Dermis microvascular lymphatic vessel endothelial cell (primary cell): ENCODE data around the gene CENPS. TPM values are rescaled to one million over a fixed set of nuclear protein-coding genes. Genes with fewer than 3 reads are reported as not detected.
"Not testable (repeated sequence)": the region's sequence is repeated elsewhere in the genome, so short reads cannot be mapped to it uniquely, and the experiment has no call there.

ENCODE experiments used
- DNase-seq, 2 donors: peaks; one replicate each; pipeline versions ENCODE4 v3.0.0 to v3.0.0-alpha.2; 2010; ENCODE audit warnings: low read depth in 2 of 2
- total RNA-seq: library from RNA; depleted of rRNA; stranded (reverse); fragments of >200 nt; gene quantifications from 2 replicates; pipeline ENCODE4 v1.2.1, GENCODE V29; 2014

The CENPS gene
- total RNA-seq, 1 donor from 2014 or later: 7.7 TPM

DNA sequence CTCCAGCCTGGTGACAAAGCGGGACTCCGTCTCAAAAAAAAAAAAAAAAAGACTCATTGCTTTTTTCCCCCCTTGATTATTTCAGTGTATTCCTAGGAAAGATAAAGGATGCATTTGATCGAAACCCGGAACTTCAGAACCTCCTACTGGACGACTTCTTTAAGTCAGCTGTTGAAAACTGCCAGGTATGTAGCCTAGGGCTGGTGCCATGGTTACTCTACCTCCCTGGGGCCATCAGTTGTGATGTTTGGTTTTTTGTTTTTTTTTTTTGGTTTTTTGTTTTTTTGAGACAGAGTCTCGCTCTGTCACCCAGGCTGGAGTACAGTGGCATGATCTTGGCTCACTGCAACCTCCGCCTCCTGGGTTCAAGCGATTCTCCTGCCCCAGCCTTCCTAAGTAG, 11.5 kb upstream of the CENPS start:
- not testable (repeated sequence) for DNase-seq

DNA sequence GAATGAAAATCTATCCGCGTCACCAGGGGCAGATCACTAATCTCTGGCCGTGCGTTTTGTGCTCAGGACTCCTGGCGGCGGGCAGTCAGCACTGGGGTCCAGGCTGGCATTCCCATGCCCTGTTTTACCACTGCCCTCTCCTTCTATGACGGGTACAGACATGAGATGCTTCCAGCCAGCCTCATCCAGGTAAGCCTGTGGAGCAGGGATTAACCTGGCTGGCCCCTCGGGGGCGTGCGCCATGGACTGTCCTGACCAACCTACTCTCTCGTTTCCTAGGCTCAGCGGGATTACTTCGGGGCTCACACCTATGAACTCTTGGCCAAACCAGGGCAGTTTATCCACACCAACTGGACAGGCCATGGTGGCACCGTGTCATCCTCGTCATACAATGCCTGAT, 10.9 kb upstream of the CENPS start:
- no peak for DNase-seq

DNA sequence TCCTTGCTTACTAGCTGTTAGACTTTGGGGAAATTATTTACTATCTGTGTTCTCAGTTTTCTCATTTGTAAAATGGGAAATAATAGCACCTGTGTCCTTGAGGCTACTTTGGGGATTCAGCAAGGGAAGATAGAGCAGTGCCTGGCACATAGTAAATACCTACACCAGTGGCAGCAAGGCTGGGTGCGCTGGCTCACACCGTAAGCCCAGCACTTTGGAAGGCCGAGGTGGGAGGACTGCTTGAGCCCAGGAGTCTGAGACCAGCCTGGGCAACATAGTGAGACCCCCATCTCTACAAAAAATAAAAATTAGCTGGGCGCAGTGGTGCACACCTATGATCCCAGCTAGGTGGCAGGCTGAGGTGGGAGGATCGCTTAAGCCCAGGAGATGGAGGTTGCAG, 8.6 kb upstream of the CENPS start:
- DNase-seq: no peak

DNA sequence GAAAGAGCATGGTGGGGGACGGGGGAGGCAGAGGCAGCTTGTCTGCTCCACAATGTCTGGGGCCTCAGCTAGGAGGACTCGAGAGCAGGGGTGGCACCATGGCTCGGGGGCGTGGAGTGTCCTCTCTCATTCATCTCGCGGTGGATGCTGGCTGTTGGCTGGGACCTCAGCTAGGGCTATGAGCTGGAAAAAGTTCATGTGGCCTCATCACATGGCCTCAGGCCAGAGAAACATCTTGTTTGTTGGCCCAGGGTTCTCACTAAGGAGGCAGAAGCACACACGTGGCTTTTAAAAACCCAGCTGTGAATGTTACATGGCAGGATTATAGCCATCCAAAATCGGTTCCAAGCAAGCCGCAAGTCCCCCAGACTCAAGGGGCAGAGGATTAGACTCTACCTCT, 6.2 kb upstream of the CENPS start:
- no peak for DNase-seq

DNA sequence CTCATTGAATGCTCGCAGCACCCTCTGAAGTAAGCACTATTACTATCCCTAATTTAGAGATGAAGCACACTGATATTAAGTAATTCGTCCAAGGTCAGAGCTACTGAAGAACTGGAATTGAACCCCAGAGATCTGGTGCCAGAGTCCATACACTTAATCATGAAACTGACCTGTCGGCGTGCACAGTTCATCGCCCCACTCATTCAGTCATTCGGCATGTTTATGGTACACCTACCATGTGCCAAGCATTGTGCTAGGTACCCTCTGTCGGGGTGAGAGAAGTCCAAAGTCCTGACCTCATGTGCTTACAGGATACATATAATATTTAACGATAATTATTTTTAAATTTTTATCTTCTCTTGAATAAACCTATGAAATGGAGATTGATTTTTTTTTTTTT, 5.6 kb upstream of the CENPS start:
- DNase-seq: no peak

DNA sequence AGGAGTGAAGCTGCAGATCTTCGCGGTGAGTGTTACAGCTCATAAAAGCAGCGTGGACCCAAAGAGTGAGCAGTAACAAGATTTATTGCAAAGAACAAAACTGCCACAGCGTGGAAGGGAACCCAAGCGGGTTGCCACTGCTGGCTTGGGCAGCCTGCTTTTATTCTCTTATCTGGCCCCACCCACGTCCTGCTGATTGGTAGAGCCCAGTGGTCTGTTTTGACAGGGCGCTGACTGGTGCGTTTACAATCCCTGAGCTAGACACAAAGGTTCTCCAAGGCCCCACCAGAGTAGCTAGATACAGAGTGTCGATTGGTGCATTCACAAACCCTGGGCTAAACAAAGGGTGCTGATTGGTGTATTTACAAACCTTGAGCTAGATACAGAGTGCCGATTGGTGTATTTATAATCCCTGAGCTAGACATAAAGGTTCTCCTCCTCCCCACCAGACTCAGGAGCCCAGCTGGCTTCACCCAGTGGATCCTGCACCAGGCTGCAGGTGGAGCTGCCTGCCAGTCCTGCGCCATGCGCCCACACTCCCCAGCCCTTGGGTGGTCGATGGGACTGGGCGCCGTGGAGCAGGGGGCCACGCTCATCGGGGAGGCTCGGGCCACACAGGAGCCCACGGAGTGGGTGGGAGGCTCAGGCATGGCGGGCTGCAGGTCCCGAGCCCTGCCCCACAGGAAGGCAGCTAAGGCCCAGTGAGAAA, 4.3 kb upstream of the CENPS start:
- not testable (repeated sequence) for DNase-seq

DNA sequence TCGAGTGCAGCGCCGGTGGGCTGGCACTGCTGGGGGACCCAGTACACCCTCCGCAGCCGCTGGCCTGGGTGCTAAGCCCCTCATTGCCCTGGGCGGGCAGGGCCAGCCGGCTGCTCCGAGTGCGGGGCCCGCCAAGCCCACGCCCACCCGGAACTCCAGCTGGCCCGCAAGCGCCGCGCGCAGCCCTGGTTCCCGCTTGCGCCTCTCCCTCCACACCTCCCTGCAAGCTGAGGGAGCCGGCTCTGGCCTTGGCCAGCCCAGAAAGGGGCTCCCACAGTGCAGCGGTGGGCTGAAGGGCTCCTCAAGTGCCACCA, 3.7 kb upstream of the CENPS start:
- DNase-seq: not testable (repeated sequence)

DNA sequence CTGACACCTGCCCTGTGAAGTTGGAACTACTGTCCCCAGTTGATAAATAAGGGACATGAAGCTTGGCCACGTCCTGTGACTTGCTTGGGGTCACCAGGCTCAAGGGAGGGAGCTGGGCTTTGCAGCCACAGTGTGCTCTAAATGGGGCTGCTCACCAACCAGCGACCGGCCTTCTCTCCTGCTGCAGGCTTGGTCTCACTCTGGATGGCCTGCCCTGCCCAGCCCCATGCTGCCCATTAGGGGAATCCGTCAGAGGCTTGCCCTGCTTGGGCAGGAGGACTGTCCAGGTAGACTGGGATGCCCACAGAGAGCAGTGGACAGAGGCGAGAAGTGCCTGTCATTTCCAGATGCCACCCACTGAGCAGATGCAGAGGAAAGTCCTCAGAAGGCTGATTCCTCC, 1.2 kb upstream of the CENPS start:
- DNase-seq: no peak

DNA sequence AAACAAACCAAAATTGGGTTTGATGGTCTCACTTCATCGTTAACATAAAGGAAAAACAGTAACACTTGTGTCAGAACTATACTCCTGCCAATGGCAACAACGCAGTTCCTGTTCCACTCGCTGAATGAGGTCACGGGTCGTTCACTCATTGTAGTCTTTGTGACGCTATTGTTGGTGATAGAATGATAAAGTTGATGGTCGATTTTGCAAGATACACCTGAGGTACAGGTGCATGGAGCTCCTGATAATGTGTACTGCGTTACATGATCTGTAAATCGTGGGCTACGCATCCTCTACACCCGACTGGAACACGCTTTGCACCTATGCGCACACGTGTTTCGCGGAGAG, 391 bp upstream of the CENPS start:
- peak; percentile 89 to 91 for DNase-seq

DNA sequence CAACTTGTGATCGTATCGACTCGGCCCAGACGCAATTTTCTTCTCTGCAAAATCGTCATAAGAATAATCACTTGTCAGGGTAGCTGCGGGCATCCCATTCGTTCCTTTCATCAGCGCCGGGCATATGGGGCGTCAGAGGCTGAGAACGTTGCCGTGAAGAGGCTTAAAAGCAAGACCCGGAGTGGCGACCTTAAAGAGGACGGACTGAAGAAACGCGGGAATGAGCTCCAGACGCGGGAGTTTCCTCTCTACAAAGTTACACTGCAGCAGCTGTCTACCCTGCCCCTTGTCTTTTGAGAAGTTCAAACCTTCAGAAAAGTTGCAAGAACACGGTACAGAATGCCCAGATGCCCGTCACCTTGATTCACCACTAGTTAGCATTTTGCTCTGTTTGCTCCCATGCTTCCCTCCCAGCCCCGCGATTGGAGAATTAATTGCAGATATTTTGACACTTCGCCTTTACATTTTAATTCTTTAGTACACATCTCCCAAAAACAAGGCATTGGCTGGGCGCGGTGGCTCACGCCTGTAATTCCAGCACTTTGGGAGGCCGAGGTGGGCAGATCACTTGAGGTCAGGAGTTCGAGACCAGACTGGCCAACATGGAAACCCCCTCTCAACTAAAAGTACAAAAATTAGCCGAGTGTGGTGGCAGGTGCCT, 967 bp downstream of the CENPS start:
- DNase-seq: no peak

DNA sequence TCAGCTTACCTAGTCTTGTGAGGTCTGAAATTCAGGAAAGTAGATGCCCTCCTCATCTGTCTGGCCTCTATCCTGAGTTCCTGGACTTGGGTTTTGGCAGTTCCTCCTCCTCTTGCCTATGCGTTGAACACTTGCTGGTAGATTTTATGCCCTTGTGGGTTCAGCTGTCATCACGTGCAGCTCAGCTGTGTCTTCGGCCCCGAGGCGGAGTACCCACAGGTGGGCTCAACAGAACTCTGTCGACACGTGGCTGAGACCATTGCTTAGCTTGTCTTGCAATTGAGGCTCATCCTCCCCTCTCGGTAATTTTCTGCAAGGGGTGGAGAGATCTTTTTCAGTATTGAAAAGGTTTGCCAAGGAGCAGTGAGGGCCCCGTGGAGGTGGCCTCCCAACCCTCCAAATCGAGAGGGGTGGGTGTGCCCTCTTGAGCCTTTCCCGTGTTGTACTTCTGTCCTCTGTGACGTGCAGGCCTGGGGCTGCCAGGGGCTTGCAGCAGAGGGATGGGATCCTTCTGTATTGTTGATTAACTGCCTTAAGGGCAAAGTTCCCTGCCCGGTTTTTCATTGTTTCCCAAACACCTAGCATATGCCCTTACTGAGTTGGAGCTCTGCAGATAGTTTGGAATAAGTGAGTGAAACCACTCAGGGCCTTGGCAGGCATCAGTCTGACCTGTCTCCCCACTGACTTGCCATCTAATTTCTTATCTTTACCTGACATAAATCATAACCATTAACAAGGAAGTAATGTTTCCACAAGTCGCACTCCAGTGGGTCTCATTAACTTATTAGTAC, 2.9 kb downstream of the CENPS start:
- DNase-seq: no peak

DNA sequence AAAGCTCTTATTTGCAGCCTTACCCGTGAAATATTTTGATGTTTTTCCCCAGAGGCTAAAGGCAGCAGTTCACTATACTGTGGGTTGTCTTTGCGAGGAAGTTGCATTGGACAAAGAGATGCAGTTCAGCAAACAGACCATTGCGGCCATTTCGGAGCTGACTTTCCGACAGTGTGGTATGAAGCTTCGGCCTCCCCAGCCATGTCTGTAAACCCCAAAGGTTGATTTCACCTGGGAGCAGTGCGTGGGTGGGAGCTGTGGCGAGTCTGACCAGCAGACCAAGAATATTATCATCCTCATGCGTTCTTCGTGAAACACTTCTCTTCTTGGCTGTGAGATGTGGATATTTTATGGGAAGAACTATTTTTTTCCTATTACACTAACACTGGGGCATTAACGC, 3.6 kb downstream of the CENPS start:
- no peak for DNase-seq

DNA sequence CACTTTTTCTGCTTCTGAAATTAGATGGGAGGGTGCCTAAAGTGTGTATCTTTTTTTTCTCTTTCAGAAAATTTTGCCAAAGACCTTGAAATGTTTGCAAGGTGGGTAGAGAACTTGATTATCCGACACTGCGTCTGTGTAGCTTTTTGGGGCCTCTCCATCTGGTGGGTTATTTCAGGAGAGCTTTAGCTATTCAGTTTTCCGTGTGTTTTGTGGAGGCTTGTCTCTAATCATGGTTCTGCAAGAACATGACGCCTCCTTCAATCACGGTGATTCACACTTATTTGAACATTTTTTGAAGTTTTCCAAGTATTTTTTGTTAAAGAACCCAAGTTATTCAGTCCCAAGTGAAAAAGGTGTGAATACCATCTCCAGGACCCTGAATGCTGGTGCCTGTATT, 4.4 kb downstream of the CENPS start:
- DNase-seq: no peak

DNA sequence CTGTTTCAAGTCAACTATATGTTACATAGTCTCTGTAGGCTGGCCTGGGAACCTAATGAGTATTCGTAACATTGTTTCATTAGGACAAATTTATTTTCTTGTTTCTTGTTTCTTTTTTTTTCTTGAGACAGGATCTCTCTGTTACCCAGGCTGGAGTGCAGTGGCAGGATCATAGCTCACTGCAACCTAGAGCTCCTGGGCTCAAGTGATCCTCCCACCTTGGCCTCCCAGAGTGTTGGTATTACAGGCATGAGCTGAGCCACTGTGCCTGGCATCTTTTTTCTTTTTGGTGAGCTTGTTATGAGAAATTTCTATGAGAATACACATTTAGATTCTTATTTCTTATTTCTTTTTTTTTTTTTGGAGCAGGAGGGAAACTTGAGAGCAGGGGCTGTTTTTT, 6.8 kb downstream of the CENPS start:
- DNase-seq: no peak

DNA sequence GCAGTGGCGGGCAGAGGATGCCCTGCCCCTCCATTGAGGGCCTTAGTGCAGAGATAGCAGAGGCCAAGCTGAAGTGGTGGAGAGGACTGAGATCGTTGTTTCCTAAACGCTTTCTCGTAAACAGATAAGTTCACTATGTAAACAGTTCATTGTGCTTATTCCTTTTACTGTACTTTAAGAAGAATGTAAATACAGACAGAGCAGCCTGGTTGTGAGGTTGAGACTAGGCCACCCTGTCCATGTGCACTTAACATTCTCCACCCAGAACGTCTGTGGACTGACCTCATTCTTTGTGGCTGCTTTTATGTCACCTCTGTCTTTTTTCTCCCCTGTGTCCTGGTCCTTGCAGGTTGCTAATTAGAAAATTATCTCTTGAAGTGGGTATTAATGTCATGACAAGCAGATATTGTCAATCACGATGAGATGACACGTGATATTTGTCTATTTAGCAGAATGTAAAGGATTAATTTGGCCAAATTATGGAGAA, 8.5 kb downstream of the CENPS start:
- no peak for DNase-seq

DNA sequence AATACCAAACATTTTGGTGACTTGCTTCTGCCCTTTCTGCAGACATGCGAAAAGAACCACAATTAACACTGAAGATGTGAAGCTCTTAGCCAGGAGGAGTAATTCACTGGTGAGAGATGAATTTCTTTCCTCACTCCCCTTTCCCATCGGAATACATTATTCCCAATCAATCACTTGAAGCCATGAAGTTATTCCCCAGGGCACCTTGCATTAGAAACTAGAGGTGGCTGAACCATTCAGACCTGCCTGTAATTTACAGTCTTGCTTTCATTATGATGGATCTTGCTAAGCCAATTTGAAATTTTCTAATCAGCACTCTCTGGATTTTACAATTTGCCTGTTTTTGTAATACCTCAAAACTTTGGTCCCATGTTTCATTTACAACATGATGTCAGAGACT, 10.1 kb downstream of the CENPS start:
- DNase-seq: no peak

DNA sequence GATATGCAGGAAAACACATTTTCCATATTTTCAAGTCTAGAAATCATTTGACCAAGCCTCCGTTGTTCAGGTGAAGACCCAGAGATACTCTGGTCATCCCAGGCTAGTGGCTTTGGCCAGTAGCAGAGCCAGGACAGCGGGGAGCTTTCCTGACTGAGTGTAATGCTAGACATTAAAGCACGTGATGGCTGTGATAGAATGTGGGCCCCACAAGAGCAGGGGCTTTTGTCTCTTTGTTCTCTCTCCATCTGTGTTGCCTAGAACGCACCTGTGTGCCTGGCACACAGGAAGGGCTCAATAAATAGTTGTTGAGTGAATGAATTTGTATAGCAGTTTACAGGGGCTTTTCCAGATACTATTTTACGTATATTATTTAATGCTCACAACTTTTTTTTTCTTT, 10.6 kb downstream of the CENPS start:
- no peak for DNase-seq

DNA sequence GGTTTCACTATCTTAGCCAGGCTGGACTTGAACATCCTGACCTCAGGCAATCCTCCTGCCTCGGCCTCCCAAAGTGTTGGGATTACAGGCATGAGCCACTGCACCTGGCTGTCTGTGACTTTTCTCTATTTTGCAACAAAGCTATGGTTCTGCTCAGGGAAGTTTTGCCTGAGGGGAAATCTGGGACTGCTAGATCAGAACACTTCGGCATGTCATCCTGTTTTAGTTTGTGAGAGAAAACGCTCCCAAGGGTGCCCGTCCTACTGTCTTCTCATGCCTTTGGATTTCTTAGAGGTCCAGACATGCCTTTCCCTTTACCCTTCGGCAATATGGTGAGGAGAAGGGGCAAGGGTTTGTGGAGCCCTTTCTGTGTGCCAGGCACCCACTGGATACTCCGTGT, 14.0 kb downstream of the CENPS start:
- DNase-seq: no peak

DNA sequence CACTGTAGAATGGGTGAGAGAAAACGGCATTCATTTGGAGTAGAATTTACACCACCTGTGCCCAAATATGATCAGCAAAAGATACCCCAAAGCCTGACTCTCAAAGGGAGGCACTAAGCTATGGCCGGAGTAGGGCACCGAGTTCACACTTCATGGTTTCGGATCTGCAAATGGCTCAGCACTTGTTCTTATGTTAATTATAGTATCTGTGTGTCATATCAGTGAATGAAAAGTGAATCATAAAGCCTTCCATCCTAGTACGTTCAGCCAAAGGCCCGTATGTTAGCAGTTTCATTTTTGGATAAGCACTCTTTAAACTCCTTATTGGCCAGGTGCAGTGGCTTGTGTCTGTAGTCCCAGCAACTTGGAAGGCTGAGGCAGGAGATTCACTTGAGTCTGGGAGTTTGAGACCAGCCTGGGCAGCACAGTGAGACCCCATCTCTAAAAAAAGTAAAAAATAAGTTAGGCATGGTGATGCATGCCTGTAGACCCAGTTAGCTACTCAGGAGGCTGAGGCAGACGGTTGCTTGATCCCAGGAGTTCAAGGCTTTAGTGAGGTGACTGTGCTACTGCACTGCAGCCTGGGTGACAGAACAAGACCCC, 14.7 kb downstream of the CENPS start:
- no peak for DNase-seq

DNA sequence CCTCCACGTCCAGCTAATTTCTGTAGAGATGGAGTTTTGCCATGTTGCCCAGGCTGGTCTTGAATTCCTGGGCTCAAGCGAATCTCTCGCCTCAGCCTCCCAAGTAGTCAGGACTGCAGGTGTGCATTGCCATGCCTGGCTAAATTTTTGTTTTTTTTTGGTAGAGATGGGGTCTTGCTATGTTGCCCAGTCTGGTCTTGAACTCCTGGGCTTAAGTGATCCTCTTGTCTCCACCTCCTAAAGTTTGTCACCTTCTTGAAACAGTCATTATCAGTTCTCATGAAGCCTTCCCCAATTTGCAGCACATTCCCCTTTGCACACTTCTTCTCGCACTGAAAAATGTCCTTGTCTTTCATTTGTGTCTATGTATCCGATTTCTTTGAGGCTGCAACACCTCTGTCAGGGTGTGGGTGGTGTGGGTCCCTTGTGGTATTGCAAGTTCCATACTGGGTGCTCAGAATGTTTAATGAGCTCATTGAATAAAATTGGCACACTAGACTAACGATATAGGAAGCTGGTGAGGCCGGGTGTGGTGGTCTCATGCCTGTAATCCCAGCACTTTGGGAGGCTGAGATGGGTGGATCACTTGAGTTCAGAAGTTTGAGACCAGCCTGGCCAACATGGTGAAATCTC, 16.7 kb downstream of the CENPS start:
- no peak for DNase-seq

DNA sequence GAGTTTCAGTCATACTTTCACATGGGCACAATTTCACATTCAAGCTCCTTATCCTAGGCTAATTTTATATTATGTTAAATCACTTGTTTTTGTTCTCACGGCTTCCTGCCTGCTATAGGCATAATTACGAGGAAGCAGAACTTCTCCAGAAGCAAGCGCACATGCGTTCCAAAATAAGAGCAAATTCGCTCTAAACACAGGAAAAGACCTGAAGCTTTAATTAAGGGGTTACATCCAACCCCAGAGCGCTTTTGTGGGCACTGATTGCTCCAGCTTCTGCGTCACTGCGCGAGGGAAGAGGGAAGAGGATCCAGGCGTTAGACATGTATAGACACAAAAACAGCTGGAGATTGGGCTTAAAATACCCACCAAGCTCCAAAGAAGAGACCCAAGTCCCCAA, 19.5 kb downstream of the CENPS start, which contains the start of gene CORT:
CORT (plus strand) TSS at position 281 of the 400 bp plus-strand sequence. CDS start 193 bp downstream, outside the sequence.
- DNase-seq: no peak
